IPS-NIHi7 (cell line): ENCODE results near the gene SPEF1.
A peak's percentile ranks its signal among the peaks of the same experiment; 100 is the strongest.
"Not testable (repeated sequence)": the region's sequence is repeated elsewhere in the genome, so short reads cannot be mapped to it uniquely, and the experiment has no call there.

Source experiments
- DNase-seq: peaks from one replicate; pipeline ENCODE4 v3.0.0; 2012; ENCODE audit warnings: mixed read lengths; ENCODE audit errors: extremely low spot score

SPEF1 gene

GRCh38 chr20:3811467-3812258, 30.4 kb upstream of the SPEF1 start:
- no peak for DNase-seq

GRCh38 chr20:3808544-3808943, 27.3 kb upstream of the SPEF1 start:
- no peak for DNase-seq

- no peak for DNase-seq
These were observed 23.5 kb upstream of the SPEF1 start for GRCh38 chr20:3804781-3805180.

- DNase-seq, result no peak
These were observed 23.1 kb upstream of the SPEF1 start for GRCh38 chr20:3804254-3804751.

DNA sequence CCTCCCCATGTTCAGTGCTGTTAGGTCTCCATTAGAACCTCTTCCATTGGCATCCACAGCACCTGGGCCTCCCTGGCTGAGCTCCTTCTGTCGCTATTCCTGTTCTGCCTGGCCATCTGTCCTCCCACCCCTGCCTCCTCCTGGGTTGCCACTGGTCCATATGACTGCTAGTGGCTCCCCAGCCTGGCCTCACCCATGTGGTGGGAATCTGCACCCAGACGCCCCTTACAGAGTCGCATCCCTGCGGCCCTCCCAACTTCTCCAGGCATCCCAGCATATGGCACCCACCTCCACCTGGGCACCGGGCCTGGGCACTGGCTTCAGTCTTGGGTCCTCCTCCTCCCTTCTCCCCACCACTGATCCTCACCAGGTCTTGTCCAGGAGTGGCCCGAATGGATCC, 22.6 kb upstream of the SPEF1 start:
- no peak for DNase-seq

- no peak for DNase-seq
These were observed 22.0 kb upstream of the SPEF1 start for GRCh38 chr20:3803289-3803688.

GRCh38 chr20:3802524-3803239, 21.4 kb upstream of the SPEF1 start:
- DNase-seq, result no peak

DNA sequence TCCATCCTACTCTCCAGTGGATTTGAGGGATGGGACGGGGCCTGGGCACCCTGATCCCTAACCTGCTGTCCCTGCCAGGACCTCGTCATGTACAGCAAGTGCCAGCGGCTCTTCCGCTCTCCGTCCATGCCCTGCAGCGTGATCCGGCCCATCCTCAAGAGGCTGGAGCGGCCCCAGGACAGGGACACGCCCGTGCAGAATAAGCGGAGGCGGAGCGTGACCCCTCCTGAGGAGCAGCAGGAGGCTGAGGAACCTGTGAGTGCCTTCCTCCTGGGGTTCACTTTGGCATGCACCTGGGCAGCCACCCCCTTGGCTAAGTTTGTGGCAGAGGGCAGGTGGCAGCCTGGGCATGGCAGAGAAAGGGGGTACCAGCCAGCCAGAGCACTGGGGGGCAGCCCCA, 20.6 kb upstream of the SPEF1 start:
- DNase-seq, result no peak

- no peak for DNase-seq
These were observed 20.1 kb upstream of the SPEF1 start for GRCh38 chr20:3801299-3801698.

DNA sequence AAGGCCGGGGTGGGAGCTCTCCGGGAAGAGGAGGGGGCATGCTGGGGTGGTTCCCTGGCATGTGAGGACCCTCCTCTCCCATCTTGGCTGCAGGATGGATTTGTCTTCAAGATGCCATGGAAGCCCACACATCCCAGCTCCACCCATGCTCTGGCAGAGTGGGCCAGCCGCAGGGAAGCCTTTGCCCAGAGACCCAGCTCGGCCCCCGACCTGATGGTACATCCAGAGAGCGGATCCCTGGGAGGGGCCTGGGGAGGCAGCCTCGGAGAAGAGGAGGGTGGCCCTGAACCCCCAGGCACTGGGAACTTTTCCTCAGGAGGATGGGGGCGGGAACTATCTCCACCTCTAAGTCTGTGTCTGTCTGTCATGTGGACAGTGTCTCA, 19.6 kb upstream of the SPEF1 start:
- DNase-seq, result no peak

- DNase-seq, result peak; percentile 62
These were observed 19.1 kb upstream of the SPEF1 start for GRCh38 chr20:3800256-3800877.

DNA sequence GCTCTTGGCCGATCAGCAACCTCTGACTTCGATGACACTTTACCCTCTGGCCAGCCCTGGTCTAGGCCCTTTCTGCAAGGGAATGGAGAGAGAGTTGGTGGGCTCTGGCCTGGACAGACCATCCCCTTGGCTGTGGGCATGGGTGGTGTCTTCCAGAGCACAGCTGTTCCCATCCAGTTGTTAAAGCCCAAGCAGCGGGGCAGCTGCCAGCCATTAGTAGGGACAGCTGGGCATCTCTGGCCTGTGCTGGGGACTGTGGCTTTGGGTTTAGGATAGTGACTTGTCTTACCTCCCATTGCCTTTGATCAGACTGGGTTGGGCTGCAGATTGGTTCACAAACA, 17.6 kb upstream of the SPEF1 start:
- DNase-seq, result no peak

DNA sequence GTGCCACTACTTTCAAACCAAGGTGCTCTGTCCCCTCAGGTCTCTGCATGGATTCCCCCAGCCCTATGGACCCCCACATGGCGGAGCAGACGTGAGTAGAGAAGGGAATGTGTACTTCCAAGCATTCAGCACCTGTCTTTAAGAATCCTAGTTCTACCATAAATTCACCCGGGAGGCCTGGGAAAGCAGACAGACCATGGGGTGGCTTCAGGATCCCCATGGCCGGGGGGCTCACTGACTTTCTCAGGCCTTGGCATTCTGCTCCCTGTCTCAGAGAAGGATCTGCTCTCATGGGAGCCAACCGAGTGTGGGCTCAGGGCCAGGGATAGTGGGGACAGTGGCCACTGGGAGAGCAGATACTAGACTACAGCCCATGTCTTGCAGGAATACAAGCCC, 17.1 kb upstream of the SPEF1 start:
- DNase-seq, result no peak

DNA sequence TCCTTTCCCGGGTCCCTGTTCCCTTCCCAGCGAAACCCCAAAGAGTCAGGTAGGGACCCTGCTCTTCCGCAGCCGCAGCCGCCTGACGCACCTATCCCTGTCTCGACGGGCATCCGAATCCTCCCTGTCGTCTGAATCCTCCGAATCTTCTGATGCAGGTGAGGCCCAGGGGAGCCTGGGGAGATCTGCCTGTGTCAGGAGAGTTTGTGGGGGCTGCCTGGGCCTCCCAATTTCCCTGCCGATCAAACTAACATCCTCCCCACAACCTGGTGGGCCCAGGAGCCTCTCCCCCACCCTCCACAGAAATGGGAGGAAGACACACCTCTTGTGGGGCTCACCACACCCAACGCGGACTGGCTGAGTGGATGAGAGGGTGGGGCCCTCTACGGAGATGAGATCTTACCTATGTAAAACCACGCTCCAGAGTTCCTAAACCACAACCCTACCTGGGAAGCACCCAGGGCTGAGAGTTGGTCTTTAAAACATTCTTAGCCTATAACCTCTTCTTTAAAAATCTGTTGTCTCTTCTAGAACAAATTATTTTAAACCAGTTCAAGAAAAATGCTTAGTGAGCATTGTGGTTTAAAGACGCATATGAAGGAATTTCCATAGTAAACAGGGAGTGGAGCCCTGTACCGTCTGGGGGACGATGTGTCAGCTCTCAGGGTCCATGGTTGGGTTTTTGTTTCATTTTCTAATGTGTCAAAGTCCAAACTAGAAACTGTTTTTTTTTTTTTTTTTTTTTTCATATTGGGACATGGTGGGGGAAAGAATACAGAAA, 16.5 kb upstream of the SPEF1 start:
- DNase-seq, result no peak

DNA sequence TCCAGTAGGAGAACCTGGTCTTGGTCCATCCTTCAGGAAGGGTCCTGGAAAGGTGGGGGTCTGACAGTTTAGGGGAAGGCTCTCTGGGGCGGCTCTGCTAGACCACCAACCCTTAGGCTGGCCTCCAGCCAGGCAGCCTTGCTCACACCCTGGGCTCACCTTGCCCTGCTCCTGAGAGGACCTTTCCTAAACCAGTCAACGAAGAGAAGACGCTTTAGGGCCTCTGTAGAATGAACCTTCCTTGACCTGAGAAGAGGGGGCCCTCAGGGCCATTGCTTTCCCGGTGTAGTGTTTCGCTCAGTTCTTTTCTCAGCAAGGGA, 15.9 kb upstream of the SPEF1 start:
- DNase-seq, result no peak

- no peak for DNase-seq
These were observed 15.4 kb upstream of the SPEF1 start for GRCh38 chr20:3796477-3797225.

DNA sequence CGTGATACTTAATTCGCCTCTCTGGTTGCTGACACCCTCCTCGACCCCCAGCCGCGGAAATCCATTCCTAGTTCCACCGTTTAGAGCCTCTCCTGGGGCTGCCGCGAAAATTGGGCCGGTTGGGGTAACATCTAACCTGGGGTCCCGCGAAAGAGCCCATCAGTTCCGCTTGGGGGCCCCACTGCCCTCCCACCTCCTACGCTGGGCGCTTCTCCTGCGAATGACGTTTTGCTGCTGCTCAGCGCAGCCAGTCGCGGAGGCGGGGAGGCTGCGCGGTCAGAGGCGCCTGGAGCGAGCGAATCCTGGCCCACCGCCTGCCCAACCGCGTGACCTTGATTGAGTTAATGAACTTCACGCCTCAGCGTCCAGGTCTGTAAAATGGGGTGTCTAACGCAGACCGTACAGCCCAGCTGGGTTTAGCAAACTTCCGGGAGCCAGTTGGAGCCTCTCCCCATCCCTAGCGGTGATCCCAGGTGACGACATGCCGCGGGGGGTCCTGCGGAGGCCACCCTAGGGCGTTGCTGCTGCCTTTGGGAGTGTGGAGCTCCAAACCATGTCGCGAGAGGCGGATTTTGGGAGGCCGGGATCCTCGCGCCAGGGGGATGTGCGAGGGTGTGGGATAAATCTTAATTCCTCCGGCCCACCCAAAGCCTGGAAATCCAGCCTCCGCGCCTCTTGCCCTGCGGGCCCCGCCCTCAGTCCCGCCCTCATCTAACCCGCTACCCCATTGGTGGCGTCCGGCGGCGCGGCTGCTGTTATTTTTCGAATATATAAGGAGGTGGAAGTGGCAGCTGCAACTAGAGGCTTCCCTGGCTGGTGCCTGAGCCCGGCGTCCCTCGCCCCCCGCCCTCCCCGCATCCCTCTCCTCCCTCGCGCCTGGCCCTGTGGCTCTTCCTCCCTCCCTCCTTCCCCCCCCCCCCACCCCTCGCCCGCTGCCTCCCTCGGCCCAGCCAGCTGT, 14.5 kb upstream of the SPEF1 start, which contains the start of gene CDC25B:
CDC25B (plus strand) TSS at position 800 of the 958 bp plus-strand sequence. CDS start 222 bp downstream, outside the sequence.
- peak; percentile 86 for DNase-seq

DNA sequence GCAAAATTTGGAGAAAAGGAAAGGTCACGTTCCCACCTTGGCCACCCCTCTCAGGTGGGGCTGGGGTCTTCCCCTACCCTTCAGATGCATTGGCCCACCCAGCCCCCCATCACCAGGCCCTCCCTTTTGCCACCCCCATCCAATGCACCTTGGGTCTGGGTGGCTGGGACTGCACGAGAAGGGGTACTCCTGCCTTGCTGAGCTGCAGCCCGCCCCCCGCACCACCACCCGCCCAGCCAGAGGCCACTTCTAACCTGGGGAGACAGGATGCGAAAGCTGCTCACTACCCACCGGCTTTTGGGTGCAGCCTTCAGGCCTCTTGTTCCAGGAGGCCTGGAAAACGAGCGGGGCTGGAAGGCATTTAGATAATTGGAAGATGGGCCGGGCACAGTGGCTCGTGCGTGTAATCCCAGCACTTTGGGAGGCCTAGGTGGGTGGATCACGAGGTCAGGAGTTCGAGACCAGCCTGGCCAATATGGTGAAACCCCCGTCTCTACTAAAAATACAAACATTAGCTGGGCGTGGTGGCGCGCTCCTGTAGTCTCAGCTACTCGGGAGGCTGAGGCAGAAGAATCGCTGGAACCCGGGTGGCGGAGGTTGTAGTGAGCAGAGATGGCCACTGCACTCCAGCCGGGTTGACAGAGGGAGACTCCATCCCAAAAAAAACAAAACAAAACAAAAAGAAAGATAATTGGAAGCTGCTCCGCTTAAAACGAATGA, 13.6 kb upstream of the SPEF1 start:
- no peak for DNase-seq

GRCh38 chr20:3794168-3794567, 12.9 kb upstream of the SPEF1 start:
- not testable (repeated sequence) for DNase-seq
